Measurements from ENCODE around the gene LLGL2.

Gene LLGL2

DNA sequence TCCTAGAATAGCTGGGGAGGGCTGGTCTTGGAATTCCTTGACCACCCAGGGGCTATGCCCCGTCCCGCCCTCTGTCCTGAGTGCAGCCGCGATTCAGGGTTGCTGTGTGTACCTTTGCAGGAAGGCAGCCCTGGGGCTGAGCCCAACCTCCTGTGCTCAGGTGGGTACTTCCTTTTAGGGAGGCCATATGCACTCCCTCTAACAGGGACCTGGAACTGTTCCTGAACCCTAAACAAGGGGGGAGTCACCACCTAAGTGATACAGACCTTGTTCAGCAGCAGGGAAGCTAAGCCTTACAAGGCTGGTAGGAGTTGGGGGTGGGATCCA is 24.6 kb downstream of the LLGL2 start:
- DNase-seq (ENCODE audit: low read depth in 2 of 2), result no peak

DNA sequence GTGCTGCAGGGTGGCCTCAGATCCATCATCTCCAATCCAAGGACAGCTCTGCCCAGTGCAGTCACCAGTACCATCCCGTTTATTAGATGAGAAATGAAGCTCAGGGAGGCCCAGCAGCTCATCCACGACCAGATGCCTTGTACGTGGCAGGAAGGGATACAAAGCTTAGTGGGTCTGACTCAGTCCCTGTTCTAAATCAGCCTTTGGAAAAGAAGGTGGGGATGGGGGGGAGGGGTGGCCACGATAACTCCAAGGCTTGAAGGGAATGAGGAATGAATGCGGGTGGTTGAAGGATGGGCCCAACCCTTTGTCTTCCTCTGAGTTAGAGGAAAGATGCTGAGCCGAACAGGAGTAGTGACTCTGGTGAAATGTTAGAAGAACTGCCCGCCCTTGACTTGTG is 25.8 kb downstream of the LLGL2 start:
- no peak for DNase-seq (ENCODE audit: low read depth in 2 of 2)

DNA sequence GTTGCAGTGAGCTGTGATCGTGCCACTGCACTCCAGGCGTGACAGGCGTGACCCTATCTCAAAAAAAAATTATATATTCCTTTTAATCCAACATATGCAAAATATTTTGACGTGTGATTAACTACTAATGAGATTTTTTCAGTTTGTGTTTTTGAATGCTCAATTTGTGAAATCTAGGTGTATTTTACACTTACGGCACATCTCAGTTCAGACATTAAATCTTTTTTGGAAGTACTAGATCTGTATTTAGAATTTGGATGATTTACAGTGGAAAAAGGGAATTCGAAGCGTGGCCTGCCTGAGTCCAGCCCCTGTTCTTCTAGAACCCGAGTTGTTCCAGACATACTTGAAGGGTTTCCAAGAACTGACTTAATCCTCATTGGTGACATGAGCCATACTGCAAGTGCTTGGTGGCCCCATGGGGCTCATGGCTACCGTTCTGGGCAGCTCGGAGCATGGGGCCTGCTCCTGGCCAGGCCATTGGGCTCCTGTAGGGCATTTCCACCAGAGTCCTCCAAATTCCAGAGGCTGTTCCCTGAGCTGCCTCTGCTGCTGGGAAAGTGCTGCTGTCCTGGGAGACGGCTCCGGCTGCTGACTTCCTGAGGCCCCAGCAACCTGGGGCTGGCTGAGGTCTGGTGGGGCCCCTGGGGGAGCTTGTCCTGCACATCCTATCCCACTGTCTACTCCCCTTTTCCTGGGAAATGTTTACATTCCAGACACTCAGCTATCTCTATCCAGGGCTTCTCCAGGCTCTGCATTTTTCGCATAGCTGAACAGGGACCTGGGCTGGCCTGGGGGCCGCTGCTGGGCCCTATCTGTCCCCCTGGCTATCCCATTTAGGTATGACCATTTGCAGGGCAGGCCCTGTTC is 27.2 kb downstream of the LLGL2 start:
- DNase-seq (ENCODE audit: low read depth in 2 of 2), result no peak

GRCh38 chr17:75553295-75554110 is 28.0 kb downstream of the LLGL2 start:
- DNase-seq (ENCODE audit: low read depth in 2 of 2), result no peak

GRCh38 chr17:75555679-75556153 is 30.2 kb downstream of the LLGL2 start:
- DNase-seq (ENCODE audit: low read depth in 2 of 2), result no peak

GRCh38 chr17:75557075-75557851 is 31.8 kb downstream of the LLGL2 start:
- DNase-seq (ENCODE audit: low read depth in 2 of 2), result no peak

DNA sequence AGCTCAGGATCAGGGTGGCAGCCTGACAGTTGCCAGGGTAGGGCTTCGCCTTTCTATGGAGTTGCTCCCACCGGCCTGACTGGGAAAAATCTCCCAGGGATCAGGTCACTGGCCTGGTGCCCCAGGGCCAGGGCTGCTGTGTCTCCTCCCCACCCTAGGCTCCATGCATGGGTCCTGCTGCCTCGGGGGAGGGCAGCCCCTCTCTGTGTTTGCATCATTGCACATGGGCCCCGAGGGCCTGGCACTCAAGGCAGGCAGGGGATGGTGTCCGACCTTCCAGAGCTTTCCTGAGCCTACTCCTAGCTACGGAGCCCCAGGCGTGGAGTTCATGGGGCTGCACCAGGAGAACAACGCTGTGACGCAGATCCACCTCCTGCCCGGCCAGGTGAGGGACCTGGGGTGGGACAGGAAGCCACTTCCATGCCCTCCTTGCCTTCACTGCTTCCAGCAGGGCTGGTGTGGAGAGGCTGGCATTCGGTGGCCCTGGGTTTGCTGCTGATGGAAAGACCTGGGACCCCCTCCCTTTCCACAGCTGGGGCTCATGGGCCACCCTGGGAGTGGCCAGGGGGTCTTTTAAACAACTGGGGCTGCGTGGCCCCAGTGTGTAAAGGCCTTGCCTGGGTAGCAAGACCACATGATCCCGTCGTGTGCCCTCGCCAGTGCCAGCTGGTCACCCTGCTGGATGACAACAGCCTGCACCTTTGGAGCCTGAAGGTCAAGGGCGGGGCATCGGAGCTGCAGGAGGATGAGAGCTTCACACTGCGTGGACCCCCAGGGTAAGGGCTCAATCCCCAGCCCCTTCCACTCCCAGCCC is 32.6 kb downstream of the LLGL2 start:
- no peak for DNase-seq (ENCODE audit: low read depth in 2 of 2)

DNA sequence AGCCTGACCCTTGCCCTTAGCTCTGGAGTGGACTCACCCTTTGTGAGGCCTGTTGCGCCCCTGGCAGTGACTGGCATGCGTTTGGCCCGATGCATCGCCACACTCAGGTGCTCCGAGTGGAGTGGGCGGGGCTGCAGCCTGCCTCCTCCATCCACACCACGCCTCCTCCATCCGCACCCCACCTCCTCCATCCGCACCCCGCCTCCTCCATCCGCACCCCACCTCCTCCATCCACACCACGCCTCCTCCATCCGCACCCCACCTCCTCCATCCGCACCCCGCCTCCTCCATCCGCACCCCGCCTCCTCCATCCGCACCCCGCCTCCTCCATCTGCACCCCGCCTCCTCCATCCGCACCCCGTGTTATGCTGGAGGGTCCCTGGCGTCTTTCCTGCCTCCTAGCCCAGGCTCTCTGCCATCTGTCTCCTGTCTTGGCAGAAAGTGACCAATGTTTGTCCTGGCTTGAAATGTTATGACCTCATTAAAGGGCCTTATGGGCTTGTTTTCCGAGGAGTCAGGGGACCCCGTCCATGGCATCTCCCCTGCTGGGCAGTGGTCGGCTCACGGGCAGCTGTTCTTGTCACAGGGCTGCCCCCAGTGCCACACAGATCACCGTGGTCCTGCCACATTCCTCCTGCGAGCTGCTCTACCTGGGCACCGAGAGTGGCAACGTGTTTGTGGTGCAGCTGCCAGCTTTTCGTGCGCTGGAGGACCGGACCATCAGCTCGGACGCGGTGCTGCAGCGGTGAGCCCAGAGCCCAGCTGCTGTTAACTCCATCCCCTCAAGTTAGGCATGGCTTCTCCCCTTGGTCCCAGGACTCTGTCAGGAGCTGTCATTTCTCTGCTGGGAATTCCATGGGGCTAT is 33.4 kb downstream of the LLGL2 start:
- DNase-seq (ENCODE audit: low read depth in 2 of 2), result no peak

DNA sequence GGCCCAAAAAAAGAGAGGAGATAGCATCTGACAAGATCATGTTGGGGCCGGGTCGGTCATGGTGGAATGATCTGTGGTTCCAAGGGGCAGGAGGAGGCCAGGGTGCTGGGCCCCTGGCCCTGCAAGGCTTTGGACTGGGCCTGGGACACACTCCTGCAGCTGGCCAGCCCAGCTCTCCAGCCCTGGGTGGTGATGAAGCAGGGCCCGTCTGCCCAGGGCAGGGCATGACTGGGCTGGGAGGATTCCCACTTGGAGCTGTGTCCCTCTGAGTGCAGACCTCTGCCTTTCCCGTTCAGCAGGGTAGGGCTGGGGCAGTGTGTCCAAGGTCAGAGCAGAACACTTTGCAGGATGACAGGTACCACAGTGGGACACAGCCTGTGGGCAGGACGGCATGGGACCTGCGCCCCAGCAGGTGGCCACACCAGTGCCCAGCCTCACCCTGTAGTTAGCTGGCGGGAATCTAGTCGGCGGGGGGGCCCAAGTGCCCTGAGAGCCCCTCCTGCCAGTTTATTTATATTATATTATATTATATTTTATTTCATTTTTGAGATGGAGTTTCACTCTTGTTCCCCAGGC is 34.5 kb downstream of the LLGL2 start:
- no peak for DNase-seq (ENCODE audit: low read depth in 2 of 2)

DNA sequence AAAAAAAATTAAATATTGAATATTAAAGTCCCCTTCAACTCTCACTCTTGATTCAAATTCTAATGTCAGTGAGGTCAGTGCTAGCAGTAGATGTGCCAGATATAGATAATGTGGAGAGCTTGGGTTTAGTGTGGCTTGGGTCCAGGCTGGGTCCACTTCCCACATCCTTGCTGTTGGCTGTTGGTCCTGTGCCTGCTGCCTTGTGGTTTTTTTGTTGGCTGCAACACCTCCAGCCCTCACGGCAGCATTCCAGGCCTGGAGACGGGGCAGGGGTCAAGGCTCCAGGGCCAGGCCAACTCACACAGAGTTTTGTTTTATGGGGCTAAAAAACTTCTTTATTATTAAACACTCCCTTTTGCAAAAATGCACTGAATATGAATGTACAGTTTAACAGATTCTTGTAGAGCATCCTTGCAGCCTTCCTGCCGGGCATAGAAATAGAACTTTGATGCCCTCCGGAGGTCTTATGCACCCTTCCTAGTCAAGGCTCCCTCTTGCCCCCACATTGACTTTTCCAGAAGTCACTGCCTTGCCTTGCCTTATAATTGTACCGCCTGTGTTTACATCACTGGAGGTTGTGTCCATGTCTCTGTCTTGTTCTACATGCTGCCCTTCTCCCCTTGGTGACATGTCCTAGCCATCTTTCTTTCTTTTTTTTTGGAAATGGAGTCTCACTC is 36.6 kb downstream of the LLGL2 start:
- no peak for DNase-seq (ENCODE audit: low read depth in 2 of 2)

GRCh38 chr17:75563063-75563758 is 37.7 kb downstream of the LLGL2 start:
- DNase-seq (ENCODE audit: low read depth in 2 of 2), result no peak

DNA sequence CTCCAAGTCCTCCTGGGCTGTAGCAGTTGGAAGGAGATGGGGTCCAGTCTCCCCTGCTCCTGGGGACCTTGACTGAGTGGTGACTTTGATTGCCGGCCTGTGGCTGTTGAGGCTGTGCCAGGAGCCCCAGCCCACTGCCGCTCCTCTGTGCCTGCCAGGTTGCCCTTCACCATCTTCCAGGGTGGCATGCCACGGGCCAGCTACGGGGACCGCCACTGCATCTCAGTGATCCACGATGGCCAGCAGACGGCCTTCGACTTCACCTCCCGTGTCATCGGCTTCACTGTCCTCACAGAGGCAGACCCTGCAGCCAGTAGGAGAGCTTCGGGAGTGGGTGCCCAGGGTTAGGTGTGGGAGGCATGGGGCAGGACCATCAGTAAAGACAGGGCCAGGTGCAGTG is 38.7 kb downstream of the LLGL2 start:
- no peak for DNase-seq (ENCODE audit: low read depth in 2 of 2)

DNA sequence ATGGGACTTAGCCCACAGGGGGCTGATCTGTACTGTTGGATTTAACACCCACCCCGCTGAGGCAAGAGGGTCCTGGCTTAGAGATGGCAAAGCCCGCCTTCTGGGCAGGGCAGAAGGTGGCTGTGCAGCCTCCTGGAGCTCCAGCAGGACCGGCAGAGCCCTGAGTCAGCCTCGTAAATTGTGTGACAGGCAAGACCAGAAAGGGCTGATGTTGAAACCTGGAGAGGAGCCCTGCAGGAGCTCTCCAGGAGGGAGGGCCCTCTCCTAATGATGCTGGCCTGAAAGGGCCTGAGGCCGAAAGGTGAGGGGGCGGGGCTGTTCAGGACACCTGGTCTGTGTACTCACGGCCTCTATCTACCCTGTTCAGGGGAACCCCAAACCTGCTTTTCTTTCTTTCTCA is 39.6 kb downstream of the LLGL2 start:
- DNase-seq (ENCODE audit: low read depth in 2 of 2), result no peak

DNA sequence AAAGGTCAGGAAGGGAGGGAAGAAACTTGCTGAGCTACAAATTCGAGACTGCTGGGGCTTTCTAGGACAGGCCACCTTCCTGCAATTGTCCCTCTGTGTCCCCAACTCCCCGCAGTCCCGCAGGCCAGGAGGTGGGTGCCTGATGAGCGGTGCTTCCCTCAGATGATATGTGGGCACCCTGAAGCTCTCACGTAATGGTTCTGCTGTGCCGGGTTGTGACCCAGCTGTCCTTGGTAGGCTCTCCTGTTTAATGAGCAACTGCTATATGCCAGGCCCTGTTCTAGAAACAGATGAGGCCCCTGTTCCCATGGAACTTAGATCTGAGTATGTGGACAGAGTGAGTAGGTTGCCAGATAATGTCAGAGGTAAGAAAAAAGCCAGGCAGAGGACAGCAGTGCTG is 40.1 kb downstream of the LLGL2 start:
- no peak for DNase-seq (ENCODE audit: low read depth in 2 of 2)

- no peak for DNase-seq (ENCODE audit: low read depth in 2 of 2)
Observed at GRCh38 chr17:75566416-75566815, 40.9 kb downstream of the LLGL2 start.

- DNase-seq (ENCODE audit: low read depth in 2 of 2), result no peak
Observed at GRCh38 chr17:75566834-75567233, 41.3 kb downstream of the LLGL2 start.

- no peak for DNase-seq (ENCODE audit: low read depth in 2 of 2)
Observed at GRCh38 chr17:75568412-75569255, 43.1 kb downstream of the LLGL2 start.
